DOHH2 (cell line): ENCODE data around the gene SCN1B.

Experiments used
- H3F3A ChIP-seq: fragments of 200-600 bp; sonication (generic), shearing (Covaris generic); 2 replicates; pipeline ENCODE4 v1.6.0; 2016; ENCODE audit warnings: antibody characterized with exemption, mild to moderate bottlenecking; ENCODE audit not compliant: control insufficient read depth, insufficient read depth
- H3K27ac ChIP-seq: fragments of 200-600 bp; sonication (generic); 2 replicates; pipeline ENCODE4 v1.5.1; 2014; ENCODE audit warnings: low read depth, mild to moderate bottlenecking, low read length, moderate library complexity
- H3K27me3 ChIP-seq: fragments of 200-600 bp; sonication (generic); 2 replicates; pipeline ENCODE4 v1.6.1; 2014; ENCODE audit warnings: mild to moderate bottlenecking, low read length, mixed read lengths; ENCODE audit not compliant: control insufficient read depth
- H3K36me3 ChIP-seq: fragments of 200-600 bp; sonication (generic); 2 replicates; pipeline ENCODE4 v1.6.1; 2014; ENCODE audit warnings: mild to moderate bottlenecking, low read length, moderate library complexity, mixed read lengths; ENCODE audit not compliant: control insufficient read depth
- H3K4me1 ChIP-seq: fragments of 200-600 bp; sonication (generic); 2 replicates; pipeline ENCODE4 v1.6.1; 2014; ENCODE audit warnings: mild to moderate bottlenecking, low read length, mixed read lengths; ENCODE audit not compliant: control insufficient read depth
- H3K4me2 ChIP-seq: fragments of 200-600 bp; sonication (generic); 2 replicates; pipeline ENCODE4 v1.6.0; 2014; ENCODE audit warnings: mild to moderate bottlenecking, low read length, moderate library complexity
- H3K4me3 ChIP-seq: fragments of 200-600 bp; sonication (generic); 2 replicates; pipeline ENCODE4 v1.5.1; 2014; ENCODE audit warnings: mild to moderate bottlenecking, low read length, mixed read lengths
- H3K79me2 ChIP-seq: fragments of 200-600 bp; sonication (generic); 2 replicates; pipeline ENCODE4 v1.6.1; 2014; ENCODE audit warnings: mild to moderate bottlenecking, low read length, mixed read lengths; ENCODE audit not compliant: control insufficient read depth
- H3K9me2 ChIP-seq: fragments of 200-600 bp; sonication (generic); replicated peaks from 2 replicates; pipeline ENCODE4 v1.6.1; 2014; ENCODE audit warnings: mild to moderate bottlenecking, low read length, mixed read lengths; ENCODE audit not compliant: control insufficient read depth
- H3K9me3 ChIP-seq: fragments of 200-600 bp; sonication (generic); 2 replicates; pipeline ENCODE4 v1.6.1; 2014; ENCODE audit warnings: antibody characterized with exemption, low read length, mixed read lengths; ENCODE audit not compliant: control insufficient read depth, insufficient read depth
- H4K20me1 ChIP-seq: fragments of 200-600 bp; sonication (generic); 2 replicates; pipeline ENCODE4 v1.6.0; 2014; ENCODE audit warnings: low read depth, mild to moderate bottlenecking, antibody characterized with exemption, low read length, moderate library complexity; ENCODE audit not compliant: control insufficient read depth, insufficient read depth
- CTCF ChIP-seq: fragments of 200-600 bp; sonication (generic); IDR thresholded peaks from one replicate; pipeline ENCODE4 v1.5.1; 2014; ENCODE audit warnings: antibody characterized with exemption, mild to moderate bottlenecking, low read depth, low read length; ENCODE audit not compliant: poor library complexity, severe bottlenecking
- EZH2phosphoT487 ChIP-seq: fragments of 200-600 bp; sonication (generic); IDR thresholded peaks from 2 replicates; pipeline ENCODE4 v1.6.1; 2017; ENCODE audit warnings: borderline replicate concordance, mild to moderate bottlenecking, antibody characterized with exemption, low read length, moderate library complexity, mixed read lengths

Gene SCN1B

GRCh38 chr19:35088131-35088913 lies 58.1 kb downstream of the SCN1B start:
- Histone ChIP-seq H3K4me1 (peaks cover 72% of the 10 kb centered on the region), H3K4me2 (no peak overlapping the region), H3K9me2 (no peaks in the 10 kb centered on the region), H3F3A (peaks cover 13% of the 10 kb centered on the region), H3K36me3 (peaks cover 4% of the 10 kb centered on the region), H3K27me3 (no peaks in the 10 kb centered on the region), H3K9me3 (no peaks in the 10 kb centered on the region), H3K27ac (no peak overlapping the region), H3K79me2 (no peaks in the 10 kb centered on the region), H3K4me3 (no peak overlapping the region), H4K20me1 (no peaks in the 10 kb centered on the region)
- TF ChIP-seq CTCF (no peak), EZH2phosphoT487 (no peak)

GRCh38 chr19:35089554-35089953 lies 59.3 kb downstream of the SCN1B start:
- Histone ChIP-seq H3K9me3 (no peaks in the 10 kb centered on the region), H3K9me2 (no peaks in the 10 kb centered on the region), H4K20me1 (no peaks in the 10 kb centered on the region), H3K4me1 (peaks cover 60% of the 10 kb centered on the region), H3K79me2 (no peaks in the 10 kb centered on the region), H3K4me2 (no peak overlapping the region), H3K27me3 (no peaks in the 10 kb centered on the region), H3K4me3 (no peak overlapping the region), H3F3A (peaks cover 13% of the 10 kb centered on the region), H3K27ac (no peak overlapping the region), H3K36me3 (peaks cover 4% of the 10 kb centered on the region)
- TF ChIP-seq CTCF (no peak), EZH2phosphoT487 (no peak)
